Measurements from ENCODE around the gene RPL19. TPM values are rescaled to one million over a fixed set of nuclear protein-coding genes. Genes with fewer than 3 reads are reported as not detected.

Gene RPL19
- total and polyA plus RNA-seq, 4 donors: 1,387 to 4,055 (median 1,971) TPM

GRCh38 chr17:39212841-39213480 lies 12.9 kb downstream of the RPL19 start:
- Histone ChIP-seq H3K9ac (ENCODE audit: insufficient read depth in 1 of 2, low read length in 2 of 2) (no peak overlapping the region), H3K27ac (ENCODE audit: low read depth in 1 of 2, low read length in 1 of 2) (peak overlapping the region in 1 of 2 donors; percentile 23), H3K4me1 (ENCODE audit: control insufficient read depth in 5 of 5, insufficient read depth in 5 of 5, low read length in 5 of 5) (peaks cover 3 to 23% (median 7%) of the 10 kb centered on the region in 5 donors), H3K27me3 (ENCODE audit: control insufficient read depth in 3 of 3, insufficient read depth in 3 of 3, low read length in 2 of 3) (peaks cover 0 to 11% (median 2%) of the 10 kb centered on the region in 3 donors), H3K9me3 (ENCODE audit: control insufficient read depth in 4 of 4, insufficient read depth in 3 of 4, low read length in 3 of 4) (peaks cover 0 to 2% (median 0%) of the 10 kb centered on the region in 4 donors), H3K36me3 (ENCODE audit: control insufficient read depth in 4 of 4, insufficient read depth in 4 of 4, low read length in 4 of 4) (no peaks in the 10 kb centered on the region), H3K4me3 (no peak overlapping the region)
- TF ChIP-seq, protein P1, sequence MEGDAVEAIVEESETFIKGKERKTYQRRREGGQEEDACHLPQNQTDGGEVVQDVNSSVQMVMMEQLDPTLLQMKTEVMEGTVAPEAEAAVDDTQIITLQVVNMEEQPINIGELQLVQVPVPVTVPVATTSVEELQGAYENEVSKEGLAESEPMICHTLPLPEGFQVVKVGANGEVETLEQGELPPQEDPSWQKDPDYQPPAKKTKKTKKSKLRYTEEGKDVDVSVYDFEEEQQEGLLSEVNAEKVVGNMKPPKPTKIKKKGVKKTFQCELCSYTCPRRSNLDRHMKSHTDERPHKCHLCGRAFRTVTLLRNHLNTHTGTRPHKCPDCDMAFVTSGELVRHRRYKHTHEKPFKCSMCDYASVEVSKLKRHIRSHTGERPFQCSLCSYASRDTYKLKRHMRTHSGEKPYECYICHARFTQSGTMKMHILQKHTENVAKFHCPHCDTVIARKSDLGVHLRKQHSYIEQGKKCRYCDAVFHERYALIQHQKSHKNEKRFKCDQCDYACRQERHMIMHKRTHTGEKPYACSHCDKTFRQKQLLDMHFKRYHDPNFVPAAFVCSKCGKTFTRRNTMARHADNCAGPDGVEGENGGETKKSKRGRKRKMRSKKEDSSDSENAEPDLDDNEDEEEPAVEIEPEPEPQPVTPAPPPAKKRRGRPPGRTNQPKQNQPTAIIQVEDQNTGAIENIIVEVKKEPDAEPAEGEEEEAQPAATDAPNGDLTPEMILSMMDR (IDR thresholded peaks at IDR 0.05; ENCODE audit: control extremely low read depth, extremely low read depth): no peak
- DNase-seq (no peak), ATAC-seq (ENCODE audit: insufficient read depth, low FRiP score) (no peak)
- WGBS, 2 donors: 62 to 69% methylated on average over 15 to 16 of the region's 16 CpGs

DNA sequence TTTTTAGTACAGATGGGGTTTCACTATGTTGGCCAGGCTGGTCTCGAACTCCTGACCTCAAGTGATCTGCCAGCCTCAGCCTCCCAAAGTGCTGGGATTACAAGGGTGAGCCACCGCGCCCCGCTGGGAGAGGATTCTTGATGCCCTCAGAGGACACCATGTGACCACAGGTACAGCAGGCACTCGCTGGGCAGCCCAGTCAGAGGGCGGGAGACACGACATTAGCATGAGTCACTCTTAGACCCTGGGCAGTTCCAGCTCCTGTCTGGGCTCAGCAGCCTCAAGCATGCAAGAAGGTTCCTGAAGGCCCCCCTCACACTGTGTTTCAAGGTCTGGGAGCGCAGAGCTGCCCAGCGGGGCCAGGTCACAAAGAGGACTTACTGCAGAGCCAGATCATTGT lies 13.8 kb downstream of the RPL19 start:
- no peaks in the 10 kb centered on the region for H3K36me3 ChIP-seq (ENCODE audit: control insufficient read depth in 4 of 4, insufficient read depth in 4 of 4, low read length in 4 of 4)
- H3K4me3 ChIP-seq: no peak overlapping the region
- DNase-seq (no peak), ATAC-seq (ENCODE audit: insufficient read depth, low FRiP score) (no peak)
- 68 to 84% methylated on average over 9 of the region's 9 CpGs for WGBS, 2 donors
- H3K9ac ChIP-seq (ENCODE audit: insufficient read depth in 1 of 2, low read length in 2 of 2): no peak overlapping the region
- H3K27me3 ChIP-seq (ENCODE audit: control insufficient read depth in 3 of 3, insufficient read depth in 3 of 3, low read length in 2 of 3): peaks cover 0 to 15% (median 2%) of the 10 kb centered on the region in 3 donors
- H3K4me1 ChIP-seq (ENCODE audit: control insufficient read depth in 5 of 5, insufficient read depth in 5 of 5, low read length in 5 of 5): peaks cover 3 to 15% (median 5%) of the 10 kb centered on the region in 5 donors
- H3K27ac ChIP-seq (ENCODE audit: low read depth in 1 of 2, low read length in 1 of 2): peak overlapping the region in 1 of 2 donors; percentile 15
- TF ChIP-seq, protein P1 (IDR thresholded peaks at IDR 0.05; ENCODE audit: control extremely low read depth, extremely low read depth): no peak
- peaks cover 0 to 2% (median 0%) of the 10 kb centered on the region in 4 donors for H3K9me3 ChIP-seq (ENCODE audit: control insufficient read depth in 4 of 4, insufficient read depth in 3 of 4, low read length in 3 of 4)

DNA sequence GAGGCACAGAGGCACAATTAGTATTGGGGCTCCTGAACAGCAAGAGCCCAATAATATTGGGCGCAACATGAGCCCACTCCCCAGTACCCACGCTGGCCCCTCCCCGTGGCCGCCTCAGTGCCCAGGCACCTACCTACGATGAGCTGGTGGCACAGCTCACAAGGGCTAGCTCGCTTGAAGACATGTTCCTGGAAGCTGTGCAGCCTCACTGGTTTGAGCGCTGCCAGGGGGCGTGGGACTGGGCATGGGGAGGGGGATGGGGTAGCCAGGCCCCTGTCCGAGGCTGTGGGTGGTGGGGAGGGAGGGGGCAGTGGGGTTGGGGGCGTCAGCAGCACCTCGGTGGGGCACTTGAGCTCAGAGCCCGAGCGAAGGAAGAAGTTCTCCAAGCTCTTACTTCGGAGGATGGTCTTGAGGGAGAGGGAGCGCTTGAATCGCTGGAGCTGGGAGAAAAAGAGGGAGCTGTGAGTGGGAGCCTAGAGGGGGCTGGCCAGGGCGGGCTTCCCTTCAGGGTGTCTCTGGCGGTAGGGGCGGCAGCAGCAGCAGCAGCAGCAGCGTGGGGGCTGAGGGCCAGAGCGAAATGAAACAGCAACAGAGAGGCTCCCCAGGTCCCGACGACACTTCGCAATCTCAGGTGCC lies 17.8 kb downstream of the RPL19 start:
- no peak overlapping the region for H3K4me3 ChIP-seq
- ATAC-seq (ENCODE audit: insufficient read depth, low FRiP score) (no peak), DNase-seq (no peak)
- no peak overlapping the region for H3K27ac ChIP-seq (ENCODE audit: low read depth in 1 of 2, low read length in 1 of 2)
- H3K9ac ChIP-seq (ENCODE audit: insufficient read depth in 1 of 2, low read length in 2 of 2): no peak overlapping the region
- H3K36me3 ChIP-seq (ENCODE audit: control insufficient read depth in 4 of 4, insufficient read depth in 4 of 4, low read length in 4 of 4): no peaks in the 10 kb centered on the region
- TF ChIP-seq, protein P1 (IDR thresholded peaks at IDR 0.05; ENCODE audit: control extremely low read depth, extremely low read depth): no peak
- H3K4me1 ChIP-seq (ENCODE audit: control insufficient read depth in 5 of 5, insufficient read depth in 5 of 5, low read length in 5 of 5): no peaks in the 10 kb centered on the region
- peaks cover 0 to 23% (median 2%) of the 10 kb centered on the region in 3 donors for H3K27me3 ChIP-seq (ENCODE audit: control insufficient read depth in 3 of 3, insufficient read depth in 3 of 3, low read length in 2 of 3)
- peaks cover 0 to 2% (median 0%) of the 10 kb centered on the region in 4 donors for H3K9me3 ChIP-seq (ENCODE audit: control insufficient read depth in 4 of 4, insufficient read depth in 3 of 4, low read length in 3 of 4)
- WGBS, 2 donors: 27 to 35% methylated on average over 21 to 24 of the region's 24 CpGs

Data from lung (tissue), 12 donors.